HG02970 (cell line): Measurements from ENCODE around the gene AHRR.
"Not testable (repeated sequence)": the region's sequence is repeated elsewhere in the genome, so short reads cannot be mapped to it uniquely, and the experiment has no call there.

Experiments
- ATAC-seq: cut with Tn5 transposase; IDR thresholded peaks from one replicate; pipeline ENCODE4 v1.9.1; 2021; ENCODE audit warnings: mild to moderate bottlenecking, moderate library complexity, moderate number of reproducible peaks; ENCODE audit not compliant: unreplicated experiment, low FRiP score

The AHRR gene

GRCh38 chr5:362978-363765 lies 41.7 kb downstream of the AHRR start:
- no peak for ATAC-seq

GRCh38 chr5:364497-364896 lies 43.0 kb downstream of the AHRR start:
- ATAC-seq, result no peak

GRCh38 chr5:366541-367357 lies 45.2 kb downstream of the AHRR start:
- ATAC-seq, result no peak

DNA sequence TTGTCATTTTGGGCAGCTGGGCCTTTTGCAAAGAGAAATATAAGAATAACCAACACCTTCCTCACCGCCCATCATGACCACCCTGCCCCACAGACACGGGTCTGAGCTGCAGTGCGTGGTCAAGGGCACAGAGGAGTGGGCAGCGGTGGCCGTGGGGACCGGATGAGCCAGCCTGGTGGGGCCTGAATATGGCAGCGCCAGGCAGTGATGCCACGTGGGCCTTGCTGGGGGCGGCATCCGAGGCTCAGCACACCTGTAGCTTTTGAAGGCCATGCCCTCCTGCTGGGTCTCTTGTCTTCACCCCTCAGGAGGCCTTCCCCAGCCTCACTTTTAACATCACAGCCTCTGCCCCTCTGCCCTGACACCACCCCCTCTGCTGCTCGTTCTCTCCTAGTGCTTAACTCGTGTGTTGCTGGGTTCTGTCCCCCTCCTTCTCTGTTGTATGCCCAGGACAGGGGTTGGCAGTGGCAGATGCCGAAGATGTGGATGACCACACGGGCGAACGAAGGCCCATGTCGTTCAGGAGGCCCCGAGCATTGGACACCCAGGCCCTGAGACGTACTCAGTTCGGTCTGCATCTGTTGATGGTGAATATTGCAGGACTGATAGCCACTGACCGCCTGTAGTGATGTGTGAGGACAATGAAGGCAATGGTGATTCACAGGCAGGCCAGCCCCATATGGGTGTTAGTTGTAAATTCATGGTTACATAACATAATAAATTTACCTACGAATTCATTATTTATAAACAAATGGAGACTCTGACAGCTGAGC lies 46.0 kb downstream of the AHRR start:
- ATAC-seq, result no peak

DNA sequence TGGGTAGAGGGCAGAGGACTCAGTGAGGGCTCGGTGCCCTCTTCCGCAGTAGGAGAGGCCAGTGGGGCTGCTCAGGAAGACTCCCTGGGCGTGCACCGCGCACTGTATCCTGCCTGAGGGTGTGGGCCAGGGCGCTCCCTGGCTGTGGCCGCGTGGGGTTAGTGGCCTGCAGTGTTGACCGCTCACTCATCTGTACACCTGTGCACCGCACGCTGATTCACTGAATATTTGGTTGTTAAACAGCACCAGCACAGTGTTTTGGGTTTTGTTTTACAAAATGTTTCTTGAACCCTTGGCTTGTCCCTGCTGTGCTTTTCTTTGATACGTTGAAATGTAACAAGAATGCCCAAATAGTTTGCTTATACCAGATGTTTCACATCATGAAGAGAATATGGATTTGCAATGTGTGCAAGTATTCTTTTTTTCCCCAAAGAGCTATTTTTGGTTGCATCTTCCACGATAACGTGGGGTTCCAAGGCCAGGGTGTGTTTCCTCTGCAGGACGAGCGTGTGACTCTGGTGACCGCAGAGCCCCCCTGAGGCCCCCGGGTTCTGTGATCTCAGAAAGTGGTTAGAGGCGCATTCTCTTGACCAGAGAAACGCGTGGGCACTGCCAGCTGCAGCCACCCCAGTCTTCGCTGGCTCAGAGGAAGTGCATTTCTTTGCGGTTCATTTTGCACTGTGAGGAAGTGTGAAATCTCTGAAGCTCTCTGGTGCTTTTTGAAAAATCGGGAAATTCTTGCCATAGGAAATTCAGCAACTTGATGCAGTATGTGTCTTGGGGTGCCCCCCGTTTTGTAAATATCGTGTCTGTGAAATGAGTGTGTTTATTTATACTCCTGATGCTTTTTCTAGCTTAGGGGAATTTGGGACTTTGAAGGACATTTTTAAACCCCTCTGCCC lies 46.9 kb downstream of the AHRR start:
- no peak for ATAC-seq

GRCh38 chr5:369151-369868 lies 47.8 kb downstream of the AHRR start:
- no peak for ATAC-seq

GRCh38 chr5:369869-370236 lies 48.3 kb downstream of the AHRR start:
- not testable (repeated sequence) for ATAC-seq

- no peak for ATAC-seq
Measured at GRCh38 chr5:370311-370958, 48.9 kb downstream of the AHRR start.

- no peak for ATAC-seq
Measured at GRCh38 chr5:370959-371810, 49.7 kb downstream of the AHRR start.

DNA sequence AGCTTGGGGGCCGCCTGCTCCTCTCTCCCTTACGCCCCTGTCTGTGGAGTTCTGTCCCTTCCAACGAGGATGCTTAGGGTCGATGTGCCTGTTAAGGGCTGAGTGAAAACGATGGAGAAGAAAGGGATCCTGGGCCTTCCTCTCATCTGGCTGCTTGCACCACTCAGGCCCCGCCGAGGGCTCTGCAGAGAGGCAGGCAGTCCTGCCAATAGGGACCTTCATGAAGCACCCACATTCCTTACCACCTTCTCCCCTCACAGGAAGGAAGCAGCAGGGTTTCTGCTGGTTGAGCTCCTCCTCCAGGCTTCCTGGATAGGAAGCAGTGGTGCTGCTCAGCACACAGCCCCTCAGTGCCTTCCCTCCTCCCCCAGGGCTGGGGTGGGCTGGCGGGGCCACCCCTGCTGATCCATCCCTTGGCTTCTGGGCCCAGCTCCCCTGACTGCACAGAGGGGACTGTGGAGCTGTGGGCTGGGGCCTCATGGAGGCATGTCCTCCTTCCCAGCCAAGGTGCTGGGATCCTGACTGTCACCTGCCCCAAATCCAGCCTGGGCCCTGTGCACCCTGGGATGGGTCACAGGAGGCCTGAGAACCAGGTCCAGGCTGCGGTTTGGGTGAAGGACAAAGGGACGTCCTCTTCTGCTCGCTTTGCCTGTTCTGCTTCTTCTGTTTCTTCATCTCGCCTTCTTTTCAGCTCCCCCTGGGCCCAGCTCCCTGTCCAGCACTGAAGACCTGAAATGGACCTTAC lies 50.5 kb downstream of the AHRR start:
- ATAC-seq, result no peak

DNA sequence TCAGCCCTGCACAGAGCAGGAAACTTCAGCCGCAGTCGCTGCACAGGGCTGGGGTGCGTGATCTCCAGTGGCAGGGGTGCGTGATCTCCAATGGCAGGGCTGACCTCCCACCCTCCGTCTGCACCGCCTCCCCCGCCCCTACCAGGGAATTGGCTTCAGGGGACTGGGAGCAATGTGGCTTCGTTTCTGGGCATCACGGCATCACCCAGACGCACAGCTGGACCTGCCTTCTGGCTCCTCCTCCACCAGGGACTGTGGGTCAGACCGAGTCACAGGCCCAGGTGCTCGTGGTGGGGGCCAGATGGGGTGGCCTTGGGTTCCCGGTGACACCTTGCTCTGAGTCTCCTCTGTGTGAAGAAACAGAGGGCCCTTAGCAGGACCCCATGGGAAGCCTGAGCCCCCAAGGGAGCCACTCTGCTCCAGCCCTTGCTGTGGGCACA lies 51.1 kb downstream of the AHRR start:
- ATAC-seq, result no peak

- ATAC-seq, result no peak
Measured at GRCh38 chr5:372996-373709, 51.6 kb downstream of the AHRR start.

GRCh38 chr5:373710-374602 lies 52.4 kb downstream of the AHRR start:
- ATAC-seq, result no peak

DNA sequence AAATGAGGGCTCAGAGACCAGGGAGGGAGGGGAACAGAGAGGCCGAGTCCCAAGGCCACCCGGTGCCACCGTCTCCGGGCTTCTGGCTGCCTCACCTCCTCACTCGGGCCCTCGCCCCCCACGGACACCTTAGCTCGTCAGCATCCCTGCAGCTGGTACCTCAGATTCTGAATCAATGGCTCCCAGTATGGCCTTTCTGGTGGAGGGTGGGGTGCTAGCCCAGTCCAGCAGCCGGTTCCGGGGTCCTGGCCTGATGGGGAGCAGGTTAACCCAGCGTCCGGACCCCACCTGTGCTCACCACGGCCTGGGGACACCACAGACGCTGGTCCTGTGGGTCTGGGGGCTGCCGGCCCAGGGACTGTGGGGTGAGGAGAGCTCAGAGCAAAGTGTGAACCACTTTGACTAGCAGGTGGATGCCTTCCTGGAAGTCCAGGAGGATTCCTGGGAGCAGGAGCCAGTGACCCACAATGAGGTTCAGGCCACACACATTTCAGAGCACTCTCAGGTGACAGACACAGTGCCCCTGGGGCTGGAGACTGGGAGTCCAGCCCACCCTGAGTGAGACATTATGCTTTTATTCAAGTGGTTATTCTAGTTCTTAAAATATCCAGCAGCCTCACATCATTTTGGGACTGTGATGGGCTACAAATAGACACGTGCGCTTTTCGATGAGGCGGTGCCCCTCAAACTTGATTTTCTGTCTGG lies 53.3 kb downstream of the AHRR start:
- no peak for ATAC-seq

DNA sequence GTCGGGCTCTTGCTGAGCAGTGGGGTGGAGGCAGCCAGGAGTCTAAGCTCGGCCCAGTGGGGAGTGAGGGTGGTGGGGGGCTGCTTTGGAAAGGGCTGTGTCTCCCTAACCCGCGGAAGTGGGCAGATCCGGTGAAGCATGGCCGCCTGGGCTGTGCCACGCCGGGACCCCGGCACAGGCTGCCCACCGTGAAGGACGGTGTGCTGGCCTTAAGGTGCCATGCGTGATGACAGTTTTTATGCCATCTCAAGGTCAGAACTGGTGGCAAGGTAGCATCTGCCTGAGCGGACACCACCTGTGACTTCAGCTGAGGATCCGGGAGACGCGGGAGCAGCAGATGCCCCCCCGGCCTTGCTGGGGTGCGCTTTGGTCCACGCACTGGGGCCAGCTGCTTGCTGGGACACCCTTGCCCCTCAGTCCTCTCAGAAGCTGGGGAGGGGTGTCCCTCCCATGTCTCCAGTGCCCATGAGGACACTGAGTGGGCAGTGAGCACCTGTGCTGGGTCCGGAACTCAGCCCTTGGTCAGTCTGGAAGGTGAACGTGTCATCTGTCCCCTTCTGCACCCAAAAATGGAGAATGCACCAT lies 53.9 kb downstream of the AHRR start:
- ATAC-seq, result no peak
